Right cardiac atrium (tissue), 5 donors: ENCODE data around the gene RALGAPA2. TPM values are rescaled to one million over a fixed set of nuclear protein-coding genes. Genes with fewer than 3 reads are reported as not detected.

Source experiments
- ATAC-seq, 2 donors: fragments of 200-7000 bp; cut with Tn5 transposase; one replicate each; pipeline versions ENCODE4 v1.8.0 to v1.9.1; 2020; ENCODE audit warnings: moderate library complexity in 2 of 2, mild to moderate bottlenecking in 1 of 2
- DNase-seq, 3 donors: peaks; one replicate each; pipeline ENCODE4 v3.0.0-alpha.2; 2020
- H3K27ac ChIP-seq: one replicate; pipeline ENCODE4 v1.5.1; 2013; ENCODE audit warnings: mild to moderate bottlenecking, low read length, control low read depth, moderate library complexity
- H3K27me3 ChIP-seq: one replicate; pipeline ENCODE4 v1.6.1; 2013; ENCODE audit not compliant: control insufficient read depth, insufficient read depth
- H3K4me1 ChIP-seq: one replicate; pipeline ENCODE4 v1.6.1; 2013; ENCODE audit warnings: low read length; ENCODE audit not compliant: control insufficient read depth, insufficient read depth
- H3K4me3 ChIP-seq: one replicate; pipeline ENCODE4 v1.5.1; 2013; ENCODE audit warnings: low read length, control low read depth
- H3K9me3 ChIP-seq: one replicate; pipeline ENCODE4 v1.6.1; 2013; ENCODE audit warnings: low read length; ENCODE audit not compliant: control insufficient read depth
- WGBS: extraction: QIAGEN DNeasy Blood & Tissue Kit; methylation state at CpG from one replicate; pipeline ENCODE4 v1.1.7; 2013; 5-methylcytosine and 5-hydroxymethylcytosine counted together
- intact Hi-C, 4 donors: fragments of 100-400 bp; cut with DNase I; formaldehyde crosslinking; loops; one replicate each; pipeline versions ENCODE4 v1.11.0 to v1.14.0; 2022 to 2023
- polyA plus RNA-seq: library from polyadenylated mRNA; stranded (reverse); fragments of 200-250 nt; gene quantifications from one replicate; pipeline ENCODE4 v1.2.3, GENCODE V29; 2013
- total RNA-seq, 4 donors: library from RNA; stranded (reverse); fragmentation: NEBNext Ultra II Directional; extraction: Animal tissue kit (Norgen Biotek cat#: 25700); gene quantifications; one replicate each; pipeline ENCODE4 v1.2.1, GENCODE V29; 2021
- donor health status: healthy with polysubstance abuse.
- donor health status: DM: no; HTN: yes; CAD: no.
- donor health status: DM: no; HTN: no; CAD: no.
- donor health status: DM: no; HTN: yes; CAD: no; lungs with severe emphysema.
- donor health status: DM: yes; HTN: yes; CAD: no.

RALGAPA2 gene
- total and polyA plus RNA-seq, 5 donors, result 7.2 to 32.1 (median 25.8) TPM

GRCh38 chr20:20399531-20400500, 312.6 kb downstream of the RALGAPA2 start:
- DNase-seq (no peak), ATAC-seq (peak in 1 of 2 donors; percentile 42)
- H3K27ac ChIP-seq, result no peak overlapping the region
- no peaks in the 10 kb centered on the region for H3K4me1 ChIP-seq
- intact Hi-C loops, result no loop called here
- H3K27me3 ChIP-seq, result no peaks in the 10 kb centered on the region
- no peak overlapping the region for H3K4me3 ChIP-seq
- H3K9me3 ChIP-seq, result no peaks in the 10 kb centered on the region
- 88% methylated on average over 13 of the region's 13 CpGs for WGBS

GRCh38 chr20:20398123-20398522, 314.3 kb downstream of the RALGAPA2 start:
- no peak for ATAC-seq
- 96% methylated on average over 7 of the region's 7 CpGs for WGBS
- intact Hi-C loops, result no loop called here

GRCh38 chr20:20396794-20397193, 315.6 kb downstream of the RALGAPA2 start:
- Histone ChIP-seq H3K4me1 (no peaks in the 10 kb centered on the region), H3K9me3 (no peaks in the 10 kb centered on the region), H3K27ac (no peak overlapping the region), H3K4me3 (no peak overlapping the region), H3K27me3 (no peaks in the 10 kb centered on the region)
- ATAC-seq, result no peak
- 95% methylated on average over 3 of the region's 3 CpGs for WGBS
- no peak for DNase-seq
- intact Hi-C loops, result no loop called here

More at GRCh38 chr20:20398123-20398522, 314.3 kb downstream of the RALGAPA2 start:
- Histone ChIP-seq H3K4me1 (no peaks in the 10 kb centered on the region), H3K27me3 (no peaks in the 10 kb centered on the region), H3K27ac (no peak overlapping the region), H3K9me3 (no peaks in the 10 kb centered on the region), H3K4me3 (no peak overlapping the region)
- DNase-seq, result no peak

GRCh38 chr20:20395903-20396568, 316.4 kb downstream of the RALGAPA2 start:
- no peak for ATAC-seq
- WGBS, result 93% methylated on average over 29 of the region's 29 CpGs

GRCh38 chr20:20395087-20395486, 317.4 kb downstream of the RALGAPA2 start:
- 95% methylated on average over 12 of the region's 12 CpGs for WGBS
- intact Hi-C loops, result no loop called here
- Histone ChIP-seq H3K27me3 (no peaks in the 10 kb centered on the region), H3K4me3 (no peak overlapping the region), H3K4me1 (no peaks in the 10 kb centered on the region), H3K27ac (no peak overlapping the region), H3K9me3 (no peaks in the 10 kb centered on the region)
- no peak for ATAC-seq
- no peak for DNase-seq

More at GRCh38 chr20:20395903-20396568, 316.4 kb downstream of the RALGAPA2 start:
- no peak overlapping the region for H3K27ac ChIP-seq
- H3K4me1 ChIP-seq, result no peaks in the 10 kb centered on the region
- H3K9me3 ChIP-seq, result no peaks in the 10 kb centered on the region
- intact Hi-C loops, result no loop called here
- no peak for DNase-seq
- H3K4me3 ChIP-seq, result no peak overlapping the region
- H3K27me3 ChIP-seq, result no peaks in the 10 kb centered on the region

- Histone ChIP-seq H3K4me3 (no peak overlapping the region), H3K27me3 (no peaks in the 10 kb centered on the region), H3K9me3 (no peaks in the 10 kb centered on the region), H3K27ac (no peak overlapping the region), H3K4me1 (no peaks in the 10 kb centered on the region)
- ATAC-seq (peak in 1 of 2 donors; percentile 13), DNase-seq (no peak)
- WGBS, result 66% methylated on average over 20 of the region's 20 CpGs
- intact Hi-C loops, result no loop called here
Measured at GRCh38 chr20:20393207-20394120, 319.0 kb downstream of the RALGAPA2 start.

- H3K4me3 ChIP-seq, result no peak overlapping the region
- intact Hi-C loops, result no loop called here
- 93% methylated on average over 13 of the region's 13 CpGs for WGBS
- no peaks in the 10 kb centered on the region for H3K4me1 ChIP-seq
- H3K27me3 ChIP-seq, result no peaks in the 10 kb centered on the region
- no peaks in the 10 kb centered on the region for H3K9me3 ChIP-seq
- DNase-seq (no peak), ATAC-seq (no peak)
- no peak overlapping the region for H3K27ac ChIP-seq
Measured at GRCh38 chr20:20391766-20392165, 320.7 kb downstream of the RALGAPA2 start.

GRCh38 chr20:20391115-20391514, 321.3 kb downstream of the RALGAPA2 start:
- no peak for ATAC-seq
- 91% methylated on average over 4 of the region's 4 CpGs for WGBS
- H3K4me1 ChIP-seq, result no peaks in the 10 kb centered on the region
- H3K27ac ChIP-seq, result no peak overlapping the region
- intact Hi-C loops, result no loop called here
- no peak for DNase-seq
- no peak overlapping the region for H3K4me3 ChIP-seq
- no peaks in the 10 kb centered on the region for H3K27me3 ChIP-seq
- no peaks in the 10 kb centered on the region for H3K9me3 ChIP-seq

GRCh38 chr20:20390393-20390792, 322.1 kb downstream of the RALGAPA2 start:
- ATAC-seq, result no peak
- intact Hi-C loops, result no loop called here
- Histone ChIP-seq H3K4me1 (no peaks in the 10 kb centered on the region), H3K4me3 (no peak overlapping the region), H3K27ac (no peak overlapping the region), H3K9me3 (no peaks in the 10 kb centered on the region), H3K27me3 (no peaks in the 10 kb centered on the region)
- WGBS, result 97% methylated on average over 9 of the region's 9 CpGs
- DNase-seq, result no peak

GRCh38 chr20:20386192-20386591, 326.3 kb downstream of the RALGAPA2 start:
- Histone ChIP-seq H3K4me3 (no peak overlapping the region), H3K4me1 (no peaks in the 10 kb centered on the region), H3K9me3 (no peaks in the 10 kb centered on the region), H3K27ac (no peak overlapping the region), H3K27me3 (no peaks in the 10 kb centered on the region)
- 47% methylated on average over 9 of the region's 9 CpGs for WGBS
- DNase-seq (no peak), ATAC-seq (no peak)
- intact Hi-C loops, result no loop called here
